A673 (cell line): ENCODE data around the gene LGALS9C.
"Not testable (repeated sequence)": the region's sequence is repeated elsewhere in the genome, so short reads cannot be mapped to it uniquely, and the experiment has no call there.

ENCODE experiments used
- CTCF ChIP-seq: fragments of 300-800, 200-600 bp; sonication (generic); conservative IDR thresholded peaks from 2 replicates; pipeline ENCODE4 v1.5.1; 2017; ENCODE audit warnings: low read depth, mild to moderate bottlenecking, antibody characterized with exemption, low read length, moderate library complexity, mixed read lengths
- EZH2 ChIP-seq: fragments of 200-600 bp; sonication (generic); IDR thresholded peaks from 2 replicates; pipeline ENCODE4 v1.6.1; 2017; ENCODE audit warnings: borderline replicate concordance, low read depth, mild to moderate bottlenecking, mixed read lengths, antibody characterized with exemption, low read length; ENCODE audit not compliant: poor library complexity, severe bottlenecking

GRCh38 chr17:18527354-18527753 lies 50.8 kb downstream of the LGALS9C start:
- TF ChIP-seq CTCF, EZH2: not testable (repeated sequence)
